Common myeloid progenitor, CD34-positive (primary cell): Measurements from ENCODE around the gene MPV17.
"Not testable (repeated sequence)": the region's sequence is repeated elsewhere in the genome, so short reads cannot be mapped to it uniquely, and the experiment has no call there.

Experiments
- CTCF ChIA-PET: fragments of 350-600 bp; sonication (Branson Sonifier 250); formaldehyde crosslinking; loops from one replicate; lab custom pipeline; 2021; ENCODE audit warnings: antibody characterized with exemption; lab: Charles Lee
- POLR2A ChIA-PET: fragments of 350-600 bp; sonication (Branson Sonifier 250); formaldehyde crosslinking; loops from one replicate; lab custom pipeline; 2021; ENCODE audit warnings: antibody characterized with exemption; lab: Charles Lee
- DNase-seq, 3 donors: peaks; one replicate each; pipeline versions ENCODE4 v3.0.0 to v3.0.0-alpha.2; 2013
- H3K27ac ChIP-seq, 2 experiments: 1 replicate in 1 of 2; 2 replicates in 1 of 2; pipeline ENCODE4 v1.7.0; 2013; ENCODE audit warnings: inconsistent platforms in 2 of 2, low read length in 2 of 2, mild to moderate bottlenecking in 2 of 2, low read depth in 1 of 2, moderate library complexity in 1 of 2; ENCODE audit not compliant: severe bottlenecking in 2 of 2, insufficient read depth in 1 of 2, poor library complexity in 1 of 2
- H3K27me3 ChIP-seq, 5 experiments: replicated peaks in 2 of 5; 1 replicate in 3 of 5; 2 replicates in 2 of 5; pipeline versions ENCODE4 v1.6.1 to v1.7.0; 2013; ENCODE audit warnings: low read length in 4 of 5, mild to moderate bottlenecking in 2 of 5, moderate library complexity in 2 of 5, inconsistent platforms in 1 of 5; ENCODE audit not compliant: insufficient read depth in 5 of 5, control insufficient read depth in 4 of 5
- H3K36me3 ChIP-seq, 4 experiments: 1 replicate in 2 of 4; 2 replicates in 2 of 4; pipeline versions ENCODE4 v1.6.1 to v1.7.0; 2013; ENCODE audit warnings: low read length in 3 of 4, control low read depth in 1 of 4, mild to moderate bottlenecking in 1 of 4; ENCODE audit not compliant: control insufficient read depth in 4 of 4, insufficient read depth in 4 of 4
- H3K4me1 ChIP-seq, 4 experiments: 1 replicate in 3 of 4; 2 replicates in 1 of 4; pipeline versions ENCODE4 v1.6.1 to v1.7.1; 2013; ENCODE audit warnings: low read length in 3 of 4, mild to moderate bottlenecking in 3 of 4, control low read depth in 1 of 4, inconsistent platforms in 1 of 4, moderate library complexity in 1 of 4; ENCODE audit not compliant: control insufficient read depth in 4 of 4, insufficient read depth in 4 of 4; ENCODE audit errors: control extremely low read depth in 1 of 4
- H3K4me3 ChIP-seq, 7 experiments: 1 replicate in 4 of 7; 2 replicates in 3 of 7; pipeline versions ENCODE4 v1.5.1 to v1.7.0; 2013; ENCODE audit warnings: mild to moderate bottlenecking in 7 of 7, low read length in 6 of 7, moderate library complexity in 6 of 7, inconsistent platforms in 2 of 7, low read depth in 2 of 7, control low read depth in 1 of 7; ENCODE audit not compliant: insufficient read depth in 4 of 7, control insufficient read depth in 1 of 7; ENCODE audit errors: extremely low read depth in 1 of 7
- H3K9me3 ChIP-seq, 5 experiments: 1 replicate in 4 of 5; 2 replicates in 1 of 5; pipeline versions ENCODE4 v1.6.1 to v1.7.1; 2013; ENCODE audit warnings: low read length in 4 of 5, mild to moderate bottlenecking in 2 of 5, inconsistent platforms in 1 of 5, low read depth in 1 of 5, moderate library complexity in 1 of 5; ENCODE audit not compliant: control insufficient read depth in 4 of 5, insufficient read depth in 2 of 5; ENCODE audit errors: control extremely low read depth in 1 of 5
- WGBS: methylation state at CpG from one replicate; pipeline ENCODE4 v1.1.5; 2013; ENCODE audit not compliant: insufficient coverage; 5-methylcytosine and 5-hydroxymethylcytosine counted together

The MPV17 gene

DNA sequence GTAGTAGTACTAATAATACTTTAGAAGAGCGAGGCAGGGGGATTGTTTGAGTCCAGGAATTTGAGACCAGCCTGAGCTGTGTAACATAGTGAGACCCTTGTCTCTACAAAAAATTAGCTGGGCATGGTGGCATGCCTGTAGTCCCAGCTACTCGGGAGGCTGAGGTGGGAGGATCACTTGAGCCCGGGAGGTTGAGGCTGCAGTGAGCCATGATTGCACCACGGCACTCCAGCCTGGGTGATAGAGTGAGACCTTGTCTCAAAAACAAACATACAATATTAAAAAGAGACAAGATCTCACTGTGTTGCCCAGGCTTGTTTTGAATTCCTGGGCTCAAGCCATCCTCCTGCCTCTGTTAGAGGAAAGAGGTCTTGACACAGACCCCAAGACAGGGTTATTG lies 22.3 kb downstream of the MPV17 start:
- H3K4me3 ChIP-seq, DNase-seq, H3K36me3 ChIP-seq, H3K9me3 ChIP-seq, H3K27ac ChIP-seq, H3K4me1 ChIP-seq, POLR2A ChIA-PET, H3K27me3 ChIP-seq: not testable (repeated sequence)
- WGBS, result 100% methylated on average over 1 of the region's 4 CpGs
- CTCF ChIA-PET, result interaction anchor here (0.7 to 7.8 kb wide), 8 partner anchors 9 to 219 kb away, joined by 3 to 94 read pairs (median 10); partner anchors contain the start of genes MPV17 and TRIM54

DNA sequence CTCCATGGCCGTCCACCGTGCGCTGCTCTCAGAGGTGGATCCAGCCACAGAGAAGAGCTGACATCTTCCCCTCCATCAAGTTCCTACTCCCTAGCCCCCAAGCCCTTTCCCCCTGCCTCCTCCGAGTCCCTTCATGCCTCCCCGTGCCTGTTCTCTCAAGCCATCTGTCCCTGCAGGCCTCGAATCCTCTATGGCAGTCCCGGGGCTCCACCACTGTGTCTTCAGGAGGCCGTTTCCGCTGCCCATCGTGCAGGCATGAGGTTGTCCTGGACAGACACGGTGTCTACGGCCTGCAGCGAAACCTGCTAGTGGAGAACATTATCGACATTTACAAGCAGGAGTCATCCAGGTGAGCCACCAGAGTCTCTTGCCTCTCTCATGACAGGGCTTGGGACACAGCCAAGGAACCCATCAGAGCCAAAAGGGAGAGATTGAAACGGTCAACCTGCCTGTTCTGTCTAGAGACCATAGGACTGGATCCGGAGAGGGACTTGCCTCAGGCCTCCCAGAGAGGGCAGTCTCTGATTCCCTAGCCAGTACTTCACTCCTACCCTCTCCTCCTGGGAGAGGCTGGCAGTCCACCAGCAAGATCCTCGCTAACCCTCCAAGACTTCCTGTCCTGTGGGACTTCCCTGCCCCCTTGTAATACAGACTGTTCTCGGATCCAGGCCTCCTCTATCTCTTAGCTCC lies 24.4 kb downstream of the MPV17 start:
- no peaks in the 10 kb centered on the region for H3K9me3 ChIP-seq
- POLR2A ChIA-PET, result interaction anchor here (0.7 kb wide), 1 partner anchor 18 kb away, joined by 4 read pairs; no protein-coding TSS in a partner anchor
- H3K4me1 ChIP-seq, result peaks cover 0 to 3% (median 3%) of the 10 kb centered on the region in 4 experiments
- CTCF ChIA-PET, result interaction anchor here (0.9 to 7.8 kb wide), 5 partner anchors 7 to 47 kb away, joined by 3 to 94 read pairs (median 17); partner anchors contain the start of gene TRIM54
- 96% methylated on average over 15 of the region's 18 CpGs for WGBS
- H3K4me3 ChIP-seq, result no peak overlapping the region
- H3K27ac ChIP-seq, result no peak overlapping the region
- H3K27me3 ChIP-seq, result no peaks in the 10 kb centered on the region
- no peaks in the 10 kb centered on the region for H3K36me3 ChIP-seq
- DNase-seq, result no peak

DNA sequence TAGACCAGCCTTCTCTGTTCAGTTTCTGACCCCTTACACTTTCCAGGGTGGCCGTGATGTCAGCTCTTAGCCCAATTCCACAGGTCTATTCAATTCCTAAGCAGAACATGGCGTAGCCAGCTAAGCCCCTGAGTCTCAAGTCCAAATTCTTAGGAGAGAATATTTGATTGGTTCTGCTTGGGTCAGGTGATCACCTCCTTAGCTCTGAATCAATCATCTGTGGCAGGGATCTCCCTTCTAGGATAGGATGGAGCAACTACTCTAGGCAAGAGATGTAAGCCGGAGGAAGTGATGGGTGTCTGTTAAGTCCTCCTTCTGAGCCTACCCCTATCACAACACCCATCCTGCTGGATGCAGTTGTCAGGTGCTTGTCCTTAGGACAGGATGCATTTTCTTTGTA lies 25.7 kb downstream of the MPV17 start:
- WGBS, result no CpG with 5 or more reads among the region's 3 CpGs
- Histone ChIP-seq H3K9me3 (no peaks in the 10 kb centered on the region), H3K36me3 (no peaks in the 10 kb centered on the region), H3K27me3 (no peaks in the 10 kb centered on the region), H3K4me3 (no peak overlapping the region), H3K27ac (no peak overlapping the region), H3K4me1 (peaks cover 0 to 3% (median 0%) of the 10 kb centered on the region in 4 experiments)
- no peak for DNase-seq
- POLR2A ChIA-PET, result no interaction called here
- CTCF ChIA-PET, result interaction anchor here (0.9 to 1.2 kb wide), 2 partner anchors 32 to 48 kb away, joined by 4 read pairs; no protein-coding TSS in a partner anchor

DNA sequence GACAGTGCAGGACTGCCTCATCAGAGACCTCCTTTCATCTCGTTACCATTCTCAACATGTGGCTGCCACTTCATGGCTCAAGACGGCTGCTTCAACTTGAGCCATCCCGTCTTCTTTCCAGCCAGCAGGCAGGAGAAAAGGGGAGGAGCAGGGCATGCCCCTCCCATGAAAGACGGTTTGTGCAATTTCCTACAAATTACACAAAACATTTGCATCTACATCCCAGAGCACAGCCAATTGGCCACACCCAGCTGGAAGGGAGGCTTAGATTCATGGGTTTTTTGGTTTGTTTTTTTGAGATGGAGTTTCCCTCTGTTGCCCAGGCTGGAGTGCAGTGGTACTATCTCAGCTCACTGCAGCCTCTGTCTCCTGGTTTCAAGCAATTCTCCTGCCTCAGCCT lies 26.4 kb downstream of the MPV17 start:
- 100% methylated on average over 1 of the region's 4 CpGs for WGBS
- ChIA-PET POLR2A (no interaction called here), CTCF (interaction anchor here (1.2 kb wide), 1 partner anchor 47 kb away, joined by 4 read pairs; no protein-coding TSS in a partner anchor)
- H3K4me1 ChIP-seq, result peaks cover 0 to 8% (median 2%) of the 10 kb centered on the region in 4 experiments
- no peak overlapping the region for H3K4me3 ChIP-seq
- H3K36me3 ChIP-seq, result no peaks in the 10 kb centered on the region
- H3K27ac ChIP-seq, result no peak overlapping the region
- DNase-seq, result no peak
- no peaks in the 10 kb centered on the region for H3K9me3 ChIP-seq
- no peaks in the 10 kb centered on the region for H3K27me3 ChIP-seq

DNA sequence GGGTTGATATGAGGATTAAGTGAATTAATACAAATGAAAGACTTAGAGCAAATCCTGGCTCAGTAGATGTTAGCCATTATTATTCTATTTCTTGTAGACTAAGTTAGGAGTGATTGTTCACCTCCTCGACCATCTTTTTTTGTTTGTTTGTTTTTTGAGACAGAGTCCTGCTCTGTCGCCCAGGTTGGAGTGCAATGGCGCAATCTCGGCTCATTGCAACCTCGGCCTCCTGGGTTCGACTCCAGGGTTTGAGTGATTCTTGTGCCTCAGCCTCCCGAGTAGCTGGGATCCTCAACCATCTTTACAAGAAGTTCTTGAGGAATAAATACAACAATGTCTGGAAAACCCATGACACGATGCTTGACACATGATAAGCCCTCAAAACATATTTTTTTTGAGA lies 28.0 kb downstream of the MPV17 start:
- Histone ChIP-seq H3K27ac (no peak overlapping the region), H3K27me3 (no peaks in the 10 kb centered on the region), H3K4me3 (no peak overlapping the region), H3K9me3 (no peaks in the 10 kb centered on the region), H3K4me1 (peaks cover 0 to 22% (median 15%) of the 10 kb centered on the region in 4 experiments), H3K36me3 (no peaks in the 10 kb centered on the region)
- POLR2A ChIA-PET, result no interaction called here
- no peak for DNase-seq
- CTCF ChIA-PET, result interaction anchor here (7.7 kb wide), 1 partner anchor 29 kb away, joined by 48 read pairs; the partner anchor contains the start of gene SLC30A3
- 97% methylated on average over 6 of the region's 8 CpGs for WGBS

DNA sequence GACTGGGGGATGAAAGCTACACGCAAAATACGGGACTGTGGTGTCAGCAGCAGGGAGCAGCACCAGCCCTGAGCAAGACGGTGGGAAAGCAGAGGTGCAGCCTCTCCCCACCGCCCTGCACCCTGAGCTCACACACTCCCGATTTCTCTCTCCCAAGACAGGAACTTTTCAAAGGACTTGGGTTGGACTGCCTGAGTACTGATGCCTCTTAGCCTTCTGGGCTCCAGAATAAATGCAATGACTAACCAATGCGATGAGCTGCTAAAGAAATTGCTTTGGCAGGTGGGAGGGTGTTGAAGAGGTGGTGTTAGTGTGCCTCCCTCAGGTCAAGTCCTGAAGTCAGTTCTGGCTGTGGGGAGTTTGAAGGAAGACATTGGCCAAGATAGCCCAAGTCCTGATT lies 31.0 kb downstream of the MPV17 start:
- no peaks in the 10 kb centered on the region for H3K36me3 ChIP-seq
- 87% methylated on average over 5 of the region's 6 CpGs for WGBS
- POLR2A ChIA-PET, result interaction anchor here (0.9 kb wide), 1 partner anchor 12 kb away, joined by 3 read pairs; no protein-coding TSS in a partner anchor
- no peak overlapping the region for H3K27ac ChIP-seq
- CTCF ChIA-PET, result interaction anchor here (1.8 to 7.7 kb wide), 4 partner anchors 10 to 32 kb away, joined by 5 to 60 read pairs (median 49); partner anchors contain the start of genes SLC30A3 and TRIM54
- DNase-seq, result peak in 2 of 3 donors; percentile 29 to 30
- peaks cover 7 to 29% (median 21%) of the 10 kb centered on the region in 4 experiments for H3K4me1 ChIP-seq
- H3K4me3 ChIP-seq, result no peak overlapping the region
- H3K27me3 ChIP-seq, result no peaks in the 10 kb centered on the region
- no peaks in the 10 kb centered on the region for H3K9me3 ChIP-seq

DNA sequence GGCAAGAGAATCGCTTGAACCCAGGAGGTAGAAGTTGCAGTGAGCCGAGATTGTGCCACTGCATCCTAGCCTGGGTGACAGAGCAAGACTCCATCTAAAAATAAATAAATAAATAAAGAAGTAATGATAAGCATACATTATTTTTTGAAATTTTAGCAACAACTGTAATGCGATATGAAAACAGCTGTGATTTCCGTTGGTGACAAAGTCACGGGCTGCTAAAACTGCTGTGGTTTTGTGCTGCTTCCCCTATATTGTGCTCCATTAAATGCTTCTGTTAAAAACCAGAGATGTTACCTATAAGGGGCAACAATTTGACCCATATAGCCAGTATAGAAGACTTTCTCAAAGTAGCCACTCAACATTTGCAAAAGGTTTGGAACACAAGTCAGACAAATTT lies 32.3 kb downstream of the MPV17 start:
- Histone ChIP-seq H3K4me3 (peak overlapping the region in 1 of 7 experiments; percentile 31), H3K9me3 (no peaks in the 10 kb centered on the region), H3K27ac (no peak overlapping the region), H3K27me3 (no peaks in the 10 kb centered on the region), H3K4me1 (peaks cover 7 to 29% (median 21%) of the 10 kb centered on the region in 4 experiments), H3K36me3 (no peaks in the 10 kb centered on the region)
- peak in 2 of 3 donors; percentile 70 to 80 for DNase-seq
- WGBS, result 44% methylated on average over 3 of the region's 5 CpGs
- CTCF ChIA-PET, result interaction anchor here (1.4 to 7.7 kb wide), 5 partner anchors 10 to 34 kb away, joined by 3 to 60 read pairs (median 48); partner anchors contain the start of genes SLC30A3, TRIM54 and UCN
- POLR2A ChIA-PET, result no interaction called here
